RKO (cell line): ENCODE measurements around the gene GNA15.

Experiments used
- DNase-seq: peaks from one replicate; pipeline ENCODE4 v3.0.0-alpha.2; 2016; ENCODE audit warnings: low spot score

Gene GNA15

GRCh38 chr19:3106509-3107141 is 29.2 kb upstream of the GNA15 start:
- DNase-seq, result no peak

GRCh38 chr19:3107658-3108057 is 28.2 kb upstream of the GNA15 start:
- DNase-seq, result no peak

GRCh38 chr19:3108775-3109174 is 27.1 kb upstream of the GNA15 start:
- DNase-seq, result peak; percentile 69

- no peak for DNase-seq
Measured at GRCh38 chr19:3109491-3109890, 26.3 kb upstream of the GNA15 start.

- no peak for DNase-seq
Measured at GRCh38 chr19:3110126-3110825, 25.6 kb upstream of the GNA15 start.

- no peak for DNase-seq
Measured at GRCh38 chr19:3111586-3112247, 24.1 kb upstream of the GNA15 start.

GRCh38 chr19:3112375-3113099 is 23.3 kb upstream of the GNA15 start:
- DNase-seq, result no peak

GRCh38 chr19:3113100-3114017 is 22.5 kb upstream of the GNA15 start:
- DNase-seq, result no peak

GRCh38 chr19:3114018-3114726 is 21.7 kb upstream of the GNA15 start:
- no peak for DNase-seq

GRCh38 chr19:3114811-3115210 is 21.0 kb upstream of the GNA15 start:
- no peak for DNase-seq

- no peak for DNase-seq
Measured at GRCh38 chr19:3115411-3115810, 20.4 kb upstream of the GNA15 start.

- no peak for DNase-seq
Measured at GRCh38 chr19:3115916-3116602, 19.8 kb upstream of the GNA15 start.

GRCh38 chr19:3116621-3117020 is 19.2 kb upstream of the GNA15 start:
- DNase-seq, result no peak

GRCh38 chr19:3117716-3118115 is 18.1 kb upstream of the GNA15 start:
- no peak for DNase-seq

- no peak for DNase-seq
Measured at GRCh38 chr19:3118232-3119070, 17.4 kb upstream of the GNA15 start.

- no peak for DNase-seq
Measured at GRCh38 chr19:3119071-3119595, 16.7 kb upstream of the GNA15 start.

GRCh38 chr19:3119693-3120380 is 16.0 kb upstream of the GNA15 start:
- DNase-seq, result no peak

- no peak for DNase-seq
Measured at GRCh38 chr19:3120611-3121276, 15.1 kb upstream of the GNA15 start.
